H9 (cell line): ENCODE measurements around the gene S100A16. TPM values are rescaled to one million over a fixed set of nuclear protein-coding genes. Genes with fewer than 3 reads are reported as not detected.

Experiments
- DNase-seq: peaks from one replicate; pipeline ENCODE4 v3.0.0-alpha.2; 2017
- H2AFZ ChIP-seq: one replicate; pipeline ENCODE4 v1.6.1; 2013; ENCODE audit warnings: mild to moderate bottlenecking, low read length, control low read depth, moderate library complexity
- H2AK5ac ChIP-seq: 2 replicates; pipeline ENCODE4 v1.6.1; 2013; ENCODE audit warnings: low read length, control low read depth, mixed read lengths; ENCODE audit not compliant: insufficient read length
- H2BK120ac ChIP-seq: one replicate; pipeline ENCODE4 v1.6.1; 2013; ENCODE audit warnings: low read depth, mild to moderate bottlenecking, low read length, control low read depth, inconsistent platforms; ENCODE audit not compliant: poor library complexity, severe bottlenecking
- H2BK12ac ChIP-seq: 2 replicates; pipeline ENCODE4 v1.6.1; 2013; ENCODE audit warnings: low read length, control low read depth, mixed read lengths, low read depth; ENCODE audit not compliant: insufficient read length
- H2BK15ac ChIP-seq: 2 replicates; pipeline ENCODE4 v1.6.1; 2013; ENCODE audit warnings: low read depth, low read length, control low read depth
- H2BK20ac ChIP-seq: one replicate; pipeline ENCODE4 v1.6.1; 2013; ENCODE audit warnings: low read depth, mild to moderate bottlenecking, low read length, control low read depth, inconsistent platforms; ENCODE audit not compliant: poor library complexity, severe bottlenecking
- H2BK5ac ChIP-seq: 2 replicates; pipeline ENCODE4 v1.6.1; 2013; ENCODE audit warnings: low read length, control low read depth, mixed read lengths; ENCODE audit not compliant: insufficient read length
- H3K14ac ChIP-seq: 2 replicates; pipeline ENCODE4 v1.6.1; 2013; ENCODE audit warnings: low read length, control low read depth; ENCODE audit not compliant: insufficient read depth
- H3K18ac ChIP-seq: 2 replicates; pipeline ENCODE4 v1.6.1; 2013; ENCODE audit warnings: low read depth, mild to moderate bottlenecking, mixed read lengths, low read length, control low read depth; ENCODE audit not compliant: insufficient read length
- H3K23ac ChIP-seq: 2 replicates; pipeline ENCODE4 v1.6.1; 2013; ENCODE audit warnings: low read length, control low read depth, mixed read lengths, low read depth; ENCODE audit not compliant: insufficient read length
- H3K23me2 ChIP-seq: 2 replicates; pipeline ENCODE4 v1.6.1; 2013; ENCODE audit warnings: low read depth, mild to moderate bottlenecking, mixed read lengths, low read length, control low read depth; ENCODE audit not compliant: insufficient read length, poor library complexity, severe bottlenecking
- H3K27ac ChIP-seq: 2 replicates; pipeline ENCODE4 v1.5.1; 2013; ENCODE audit warnings: low read length, control low read depth, mixed read lengths, low read depth; ENCODE audit not compliant: insufficient read length
- H3K27me3 ChIP-seq: 2 replicates; pipeline ENCODE4 v1.6.1; 2013; ENCODE audit warnings: low read length, control low read depth, inconsistent platforms; ENCODE audit not compliant: insufficient read depth
- H3K4ac ChIP-seq: 2 replicates; pipeline ENCODE4 v1.6.1; 2013; ENCODE audit warnings: low read depth, mild to moderate bottlenecking, control low read depth, inconsistent platforms, low read length, moderate library complexity
- H3K4me1 ChIP-seq: 2 replicates; pipeline ENCODE4 v1.6.1; 2013; ENCODE audit warnings: low read length, control low read depth, inconsistent platforms; ENCODE audit not compliant: insufficient read depth
- H3K4me2 ChIP-seq: 2 replicates; pipeline ENCODE4 v1.6.1; 2013; ENCODE audit warnings: low read length, control low read depth, mixed read lengths; ENCODE audit not compliant: insufficient read length, insufficient read depth
- H3K56ac ChIP-seq: 2 replicates; pipeline ENCODE4 v1.6.1; 2013; ENCODE audit warnings: low read depth, mild to moderate bottlenecking, mixed read lengths, low read length, control low read depth; ENCODE audit not compliant: insufficient read length
- H3K79me1 ChIP-seq: 2 replicates; pipeline ENCODE4 v1.6.1; 2013; ENCODE audit warnings: low read depth, mild to moderate bottlenecking, moderate library complexity, low read length, control low read depth, inconsistent platforms; ENCODE audit not compliant: insufficient read depth, poor library complexity, severe bottlenecking
- H3K79me2 ChIP-seq: 2 replicates; pipeline ENCODE4 v1.6.1; 2013; ENCODE audit warnings: low read length, control low read depth, inconsistent platforms; ENCODE audit not compliant: insufficient read depth
- H3K9ac ChIP-seq: 2 replicates; pipeline ENCODE4 v1.6.1; 2013; ENCODE audit warnings: low read length, control low read depth, mixed read lengths; ENCODE audit not compliant: insufficient read length; ENCODE audit errors: extremely low read depth
- H3K9me3 ChIP-seq: one replicate; pipeline ENCODE4 v1.6.1; 2013; ENCODE audit warnings: low read depth, low read length, inconsistent platforms; ENCODE audit not compliant: control insufficient read depth
- H3T11ph ChIP-seq: one replicate; pipeline ENCODE4 v1.6.1; 2013; ENCODE audit warnings: mild to moderate bottlenecking, low read length, control low read depth, inconsistent platforms
- H4K20me1 ChIP-seq: one replicate; pipeline ENCODE4 v1.6.1; 2013; ENCODE audit not compliant: control insufficient read depth, insufficient read length, insufficient read depth
- H4K5ac ChIP-seq: 2 replicates; pipeline ENCODE4 v1.6.1; 2013; ENCODE audit warnings: low read depth, mild to moderate bottlenecking, mixed read lengths, low read length, control low read depth; ENCODE audit not compliant: insufficient read length
- H4K8ac ChIP-seq: replicated peaks from 2 replicates; pipeline ENCODE4 v1.6.1; 2013; ENCODE audit warnings: low read length, control low read depth, mixed read lengths, low read depth; ENCODE audit not compliant: insufficient read length
- H4K91ac ChIP-seq: 2 replicates; pipeline ENCODE4 v1.6.1; 2013; ENCODE audit warnings: low read depth, mild to moderate bottlenecking, moderate library complexity, mixed read lengths, low read length, control low read depth; ENCODE audit not compliant: insufficient read length
- H3K27ac Mint-ChIP-seq, 3 experiments: 2 replicates in 2 of 3; 3 replicates in 1 of 3; pipeline ENCODE4 v1.8.0; 2020 to 2021; ENCODE audit warnings: mixed read lengths in 3 of 3, mild to moderate bottlenecking in 1 of 3, moderate library complexity in 1 of 3
- H3K27me3 Mint-ChIP-seq: 2 replicates; pipeline ENCODE4 v1.8.0; 2021; ENCODE audit warnings: low read depth, mild to moderate bottlenecking, moderate library complexity, mixed read lengths
- H3K36me3 Mint-ChIP-seq, 3 experiments: 2 replicates in 2 of 3; 3 replicates in 1 of 3; pipeline ENCODE4 v1.8.0; 2020 to 2021; ENCODE audit warnings: low read depth in 3 of 3, mixed read lengths in 3 of 3; ENCODE audit not compliant: insufficient read depth in 1 of 3
- H3K4me1 Mint-ChIP-seq, 2 experiments: 2 replicates each; pipeline ENCODE4 v1.8.0; 2020; ENCODE audit warnings: mixed read lengths in 2 of 2
- H3K4me3 Mint-ChIP-seq, 2 experiments: 2 replicates in 1 of 2; 3 replicates in 1 of 2; pipeline ENCODE4 v1.8.0; 2020 to 2021; ENCODE audit warnings: mild to moderate bottlenecking in 2 of 2, mixed read lengths in 2 of 2, moderate library complexity in 1 of 2
- H3K9me3 Mint-ChIP-seq, 2 experiments: 2 replicates in 1 of 2; 3 replicates in 1 of 2; pipeline ENCODE4 v1.8.0; 2020; ENCODE audit warnings: mild to moderate bottlenecking in 2 of 2, mixed read lengths in 2 of 2, moderate library complexity in 1 of 2
- CTCF ChIP-seq: fragments of 200-600 bp; sonication (generic); conservative IDR thresholded peaks from 3 replicates; pipeline ENCODE4 v1.8.0; 2021; ENCODE audit warnings: antibody characterized with exemption, mild to moderate bottlenecking
- WGBS: extraction: QIAGEN DNeasy Blood & Tissue Kit; methylation state at CpG from one replicate; pipeline ENCODE4 v1.1.7; 2013; ENCODE audit warnings: missing lambda C conversion rate, low lambda C conversion rate, mixed read lengths; ENCODE audit not compliant: insufficient read length; ENCODE audit errors: extremely low coverage; 5-methylcytosine and 5-hydroxymethylcytosine counted together
- total RNA-seq: library from RNA; stranded (reverse); gene quantifications from 2 replicates; pipeline ENCODE4 v1.2.1, GENCODE V29; 2021

S100A16 gene
- total RNA-seq, 1 experiment from 2014 or later = 8.0 TPM

GRCh38 chr1:153643100-153643499, 30.2 kb upstream of the S100A16 start:
- no peak overlapping the region for H3K14ac ChIP-seq
- Mint-ChIP-seq H3K9me3 (no peaks in the 10 kb centered on the region), H3K36me3 (peaks cover 50 to 86% (median 79%) of the 10 kb centered on the region in 3 experiments; a peak in 6 of 7 replicates), H3K27ac (no peak overlapping the region; a peak in 1 of 7 replicates), H3K27me3 (no peaks in the 10 kb centered on the region), H3K4me3 (no peak overlapping the region), H3K4me1 (peaks cover 6% of the 10 kb centered on the region in 2 experiments)
- no peak overlapping the region for H2BK20ac ChIP-seq
- H2BK12ac ChIP-seq = no peak overlapping the region
- H3K27me3 ChIP-seq = no peaks in the 10 kb centered on the region
- H3K9me3 ChIP-seq = no peaks in the 10 kb centered on the region
- H3K18ac ChIP-seq = no peak overlapping the region
- H3K4ac ChIP-seq = no peak overlapping the region
- H3K9ac ChIP-seq = no peak overlapping the region
- no peaks in the 10 kb centered on the region for H3K4me1 ChIP-seq
- no peaks in the 10 kb centered on the region for H3K23me2 ChIP-seq
- TF ChIP-seq CTCF = no peak
- H2BK5ac ChIP-seq = no peak overlapping the region
- no peak overlapping the region for H4K91ac ChIP-seq
- WGBS = no CpG with 5 or more reads among the region's 11 CpGs
- H4K8ac ChIP-seq = no peak overlapping the region
- no peak overlapping the region for H3T11ph ChIP-seq
- H3K23ac ChIP-seq = no peak overlapping the region
- no peaks in the 10 kb centered on the region for H4K20me1 ChIP-seq
- no peak overlapping the region for H3K56ac ChIP-seq
- H2BK15ac ChIP-seq = no peak overlapping the region
- no peak overlapping the region for H4K5ac ChIP-seq
- H3K4me2 ChIP-seq = no peak overlapping the region
- no peak for DNase-seq
- no peak overlapping the region for H2AK5ac ChIP-seq
- H3K27ac ChIP-seq = no peak overlapping the region
- H3K79me1 ChIP-seq = peaks cover 4% of the 10 kb centered on the region
- H2BK120ac ChIP-seq = no peak overlapping the region
- H3K79me2 ChIP-seq = no peaks in the 10 kb centered on the region
- no peak overlapping the region for H2AFZ ChIP-seq
